Right renal pelvis (tissue), 4 donors: Measurements from ENCODE around the gene CNTN1. TPM values are rescaled to one million over a fixed set of nuclear protein-coding genes. Genes with fewer than 3 reads are reported as not detected.
"Not testable (repeated sequence)": the region's sequence is repeated elsewhere in the genome, so short reads cannot be mapped to it uniquely, and the experiment has no call there.

Experiments
- DNase-seq, 4 donors: peaks; one replicate each; pipeline ENCODE4 v3.0.0-alpha.2; 2013; ENCODE audit warnings: low read depth in 4 of 4, low spot score in 3 of 4, missing footprints in 1 of 4
- polyA plus RNA-seq, 4 donors: library from polyadenylated mRNA; unstranded; fragments of 120-200 nt; gene quantifications; one replicate each; pipeline ENCODE4 v1.2.1, GENCODE V29; 2013; ENCODE audit not compliant: insufficient read length in 4 of 4

Gene CNTN1
- polyA plus RNA-seq, 4 donors: 44.6 to 64.4 (median 56.4) TPM

- DNase-seq: no peak
These were observed 5.5 kb downstream of the CNTN1 start for GRCh38 chr12:40697566-40698259.

GRCh38 chr12:40701756-40702155 is 9.5 kb downstream of the CNTN1 start:
- DNase-seq: no peak

GRCh38 chr12:40711121-40711520 is 18.9 kb downstream of the CNTN1 start:
- no peak for DNase-seq

- no peak for DNase-seq
These were observed 22.4 kb downstream of the CNTN1 start for GRCh38 chr12:40714636-40715035.

- no peak for DNase-seq
These were observed 23.8 kb downstream of the CNTN1 start for GRCh38 chr12:40716037-40716436.

- DNase-seq: no peak
These were observed 25.3 kb downstream of the CNTN1 start for GRCh38 chr12:40717576-40717975.

GRCh38 chr12:40718878-40719372 is 26.7 kb downstream of the CNTN1 start:
- no peak for DNase-seq

GRCh38 chr12:40723001-40723400 is 30.8 kb downstream of the CNTN1 start:
- no peak for DNase-seq

GRCh38 chr12:40726366-40726765 is 34.1 kb downstream of the CNTN1 start:
- DNase-seq: no peak

- no peak for DNase-seq
These were observed 35.7 kb downstream of the CNTN1 start for GRCh38 chr12:40727774-40728483.

GRCh38 chr12:40730281-40730680 is 38.0 kb downstream of the CNTN1 start:
- DNase-seq: no peak

GRCh38 chr12:40733871-40734270 is 41.6 kb downstream of the CNTN1 start:
- DNase-seq: no peak

- no peak for DNase-seq
These were observed 42.0 kb downstream of the CNTN1 start for GRCh38 chr12:40734276-40734675.

GRCh38 chr12:40735551-40736230 is 43.5 kb downstream of the CNTN1 start:
- DNase-seq: no peak

GRCh38 chr12:40737416-40737815 is 45.2 kb downstream of the CNTN1 start:
- not testable (repeated sequence) for DNase-seq

- DNase-seq: no peak
These were observed 46.6 kb downstream of the CNTN1 start for GRCh38 chr12:40738856-40739255.

- DNase-seq: no peak
These were observed 49.8 kb downstream of the CNTN1 start for GRCh38 chr12:40742041-40742440.

GRCh38 chr12:40745386-40745785 is 53.1 kb downstream of the CNTN1 start:
- DNase-seq: no peak

GRCh38 chr12:40749863-40750262 is 57.6 kb downstream of the CNTN1 start:
- no peak for DNase-seq

- DNase-seq: no peak
These were observed 59.8 kb downstream of the CNTN1 start for GRCh38 chr12:40752011-40752410.

- DNase-seq: no peak
These were observed 68.6 kb downstream of the CNTN1 start for GRCh38 chr12:40760821-40761220.

- DNase-seq: no peak
These were observed 69.8 kb downstream of the CNTN1 start for GRCh38 chr12:40762072-40762471.
